ENCODE data around the gene HDHD3.
"Not testable (repeated sequence)": the region's sequence is repeated elsewhere in the genome, so short reads cannot be mapped to it uniquely, and the experiment has no call there.

HDHD3 gene

DNA sequence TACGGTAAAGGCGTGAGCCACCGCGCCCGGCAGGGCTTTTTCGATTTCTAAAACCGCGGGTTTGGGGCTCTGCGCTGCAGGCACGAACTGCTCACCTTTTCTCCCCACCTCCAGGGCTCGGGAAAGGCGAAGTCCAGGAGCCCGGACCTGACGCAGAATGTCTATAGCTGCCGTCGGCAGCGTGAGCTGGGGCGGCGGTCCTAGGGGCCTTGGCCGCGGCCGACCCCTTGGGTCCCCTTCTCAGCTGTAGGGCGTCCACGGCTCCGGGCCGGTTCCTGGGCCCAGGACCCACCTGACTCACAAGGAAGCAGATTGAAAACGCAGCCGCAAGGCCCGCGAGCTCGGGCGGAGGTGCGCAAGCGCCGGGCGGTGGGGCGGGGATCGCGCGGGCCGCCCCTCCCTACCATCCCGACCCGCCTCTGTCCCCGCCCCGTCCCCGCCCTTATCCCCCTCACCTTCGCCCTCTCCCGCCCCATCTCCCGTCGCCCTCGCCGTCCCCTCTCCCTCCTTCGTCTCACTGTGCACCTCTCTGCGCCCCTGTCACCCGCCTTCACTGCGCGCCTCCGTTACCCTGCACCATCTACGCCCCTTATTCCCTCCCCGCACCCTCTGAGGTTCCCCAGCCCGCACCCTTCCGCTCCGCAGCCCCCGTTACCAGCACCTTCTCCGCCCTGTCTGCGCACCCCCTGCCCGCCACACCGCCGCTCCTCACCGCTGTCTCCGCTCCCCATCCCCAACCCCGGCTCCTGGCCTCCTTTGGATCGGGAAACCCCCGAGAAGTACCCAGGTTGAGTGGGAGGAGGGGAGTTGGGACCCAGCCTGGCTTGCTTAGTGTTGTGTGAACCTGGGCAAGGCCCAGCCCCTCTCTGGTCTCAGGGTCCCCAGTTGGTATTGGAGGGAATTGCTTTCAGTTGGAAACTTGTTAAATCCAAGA is at the start of gene HDHD3:
Gene HDHD3 (minus strand): TSS at position 353 of the 934 bp plus-strand sequence. CDS start 2,632 bp downstream, outside the sequence.
- peak; percentile 92 for DNase-seq

- peak; percentile 25 for DNase-seq
Observed at GRCh38 chr9:113425072-113425471, 48.3 kb upstream of the HDHD3 start.

DNA sequence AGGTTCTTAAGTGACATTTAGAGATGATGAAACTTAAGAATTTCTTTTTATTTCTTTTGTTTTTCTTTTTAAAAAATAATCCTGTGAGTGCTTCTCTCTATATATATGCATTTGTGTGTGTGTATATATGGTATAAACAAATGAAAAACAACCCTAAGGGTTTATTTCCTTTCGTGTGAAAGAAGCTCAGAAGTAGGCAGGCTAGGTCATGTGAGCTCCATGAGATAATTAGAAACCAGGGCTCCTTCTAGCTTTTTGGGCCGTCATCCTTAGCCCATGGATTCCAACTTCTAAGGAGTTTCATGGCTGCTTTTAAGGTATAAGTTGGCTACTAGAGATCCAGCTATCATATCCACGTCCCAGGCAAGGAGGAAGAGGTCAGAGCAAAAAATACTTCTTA is 44.9 kb upstream of the HDHD3 start:
- no peak for DNase-seq

- no peak for DNase-seq
Observed at GRCh38 chr9:113417370-113417769, 40.6 kb upstream of the HDHD3 start.

DNA sequence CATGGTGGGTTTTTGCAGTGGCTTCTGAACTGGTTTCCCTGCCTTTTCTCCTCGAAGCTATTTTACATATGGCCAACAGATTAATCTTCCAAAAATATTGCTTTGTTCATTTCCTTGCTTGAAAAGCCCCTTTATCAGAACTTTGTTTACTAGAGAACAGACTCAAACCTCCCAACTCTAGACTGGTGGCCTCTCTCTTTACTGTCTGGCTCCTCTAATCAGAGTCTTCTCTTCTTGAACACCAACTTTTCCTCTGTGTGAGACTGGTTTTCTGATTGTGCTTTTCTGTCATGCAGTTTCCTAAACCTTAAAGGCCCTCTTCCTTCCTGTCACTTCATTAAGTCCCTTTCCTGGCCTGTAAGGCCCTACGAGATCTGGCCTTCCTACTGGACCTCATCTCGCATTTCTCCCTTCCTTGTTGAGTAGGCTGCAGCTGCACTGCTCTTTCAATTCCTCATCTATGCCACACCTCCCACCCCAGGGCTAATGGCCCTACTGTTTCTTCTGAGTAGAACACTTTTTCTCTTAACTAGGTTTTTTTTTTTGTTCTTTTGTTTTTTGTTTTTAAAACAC is 39.4 kb upstream of the HDHD3 start:
- no peak for DNase-seq

DNA sequence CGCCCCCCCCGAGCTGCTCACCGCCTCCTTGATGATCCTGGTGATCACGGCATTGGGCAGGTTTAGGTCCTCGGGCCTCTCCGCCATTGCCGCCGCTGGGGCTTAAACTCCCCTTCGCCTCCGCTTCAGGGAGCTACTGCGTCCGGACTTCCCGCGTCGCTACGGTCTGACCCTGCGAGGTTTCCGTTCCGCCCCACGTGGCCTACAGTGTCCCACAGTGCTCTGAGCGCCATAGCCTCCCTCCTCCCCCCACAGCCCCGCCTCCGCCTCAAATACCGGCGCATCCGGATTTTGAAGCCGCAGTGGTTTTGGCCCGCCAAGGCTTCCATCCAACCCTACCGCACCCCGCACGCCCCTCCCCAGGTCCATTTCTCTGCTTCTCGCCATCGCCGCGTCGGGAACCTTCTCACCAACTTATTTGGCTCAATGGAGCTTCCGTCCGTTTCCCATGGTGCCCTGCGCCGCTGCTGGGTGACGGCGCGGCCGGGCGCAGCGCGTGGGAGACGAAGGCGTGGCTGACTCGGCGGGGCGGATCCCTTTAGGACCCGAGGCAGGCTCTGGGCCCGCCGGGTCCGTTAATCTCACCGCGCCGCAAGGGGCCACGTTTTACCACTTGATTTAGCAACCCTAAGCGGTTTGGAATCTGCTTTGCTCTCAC is 33.5 kb upstream of the HDHD3 start, which contains the start of the genes C9orf43 and POLE3:
Gene C9orf43 (plus strand): TSS at position 541 of the 658 bp plus-strand sequence. CDS start 2,747 bp downstream, outside the sequence.
Gene POLE3 (minus strand): TSS at position 469 of the 658 bp plus-strand sequence. CDS start 382 bp downstream, at position 87.
- peak; percentile 99 for DNase-seq

- no peak for DNase-seq
Observed at GRCh38 chr9:113409883-113410206, 33.1 kb upstream of the HDHD3 start.

DNA sequence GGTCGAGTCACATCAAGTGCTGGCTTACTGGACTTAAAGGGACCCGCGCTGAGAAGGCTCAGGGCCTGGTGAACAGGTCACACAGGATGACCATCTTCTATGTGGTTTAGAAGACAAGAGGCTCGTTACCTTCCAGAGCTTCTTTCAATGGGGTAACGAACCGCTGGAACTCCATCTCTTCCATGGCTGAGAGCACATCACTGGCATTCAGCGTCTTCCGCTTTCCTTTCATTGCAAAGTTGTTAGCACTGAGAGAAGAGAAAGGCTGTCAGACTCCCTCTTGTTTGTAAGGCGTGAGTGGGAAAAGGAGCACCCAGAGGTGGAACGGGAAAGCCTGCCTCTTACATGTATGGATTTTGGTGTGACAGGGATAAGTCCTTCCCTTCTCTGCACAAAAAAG is 32.7 kb upstream of the HDHD3 start:
- DNase-seq, result no peak

- peak; percentile 90 for DNase-seq
Observed at GRCh38 chr9:113406873-113407511, 30.2 kb upstream of the HDHD3 start.

- DNase-seq, result not testable (repeated sequence)
Observed at GRCh38 chr9:113406353-113406752, 29.6 kb upstream of the HDHD3 start.

DNA sequence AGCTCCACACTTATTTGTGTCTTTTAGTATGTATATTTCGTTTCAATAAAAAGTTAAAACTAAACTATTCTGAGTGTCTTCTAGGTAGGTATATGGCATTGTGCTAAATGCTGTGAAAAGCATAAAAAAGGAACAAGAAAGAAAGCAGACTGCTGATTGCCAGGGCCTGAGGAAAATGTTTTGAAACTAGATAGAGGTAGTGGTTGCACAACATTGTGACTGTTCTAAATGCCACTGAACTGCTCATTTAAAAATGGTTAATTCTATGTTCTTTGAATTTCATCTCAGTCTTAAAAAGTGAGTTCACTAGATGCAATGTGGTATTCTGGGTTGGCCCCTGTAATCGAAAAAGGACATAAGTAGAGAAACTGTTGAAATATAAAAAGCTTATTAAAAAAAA is 26.9 kb upstream of the HDHD3 start:
- DNase-seq, result peak; percentile 76

- peak; percentile 99 for DNase-seq
Observed at GRCh38 chr9:113401027-113401792, 24.4 kb upstream of the HDHD3 start, which contains the start of gene ALAD. TSS of gene ALAD (minus strand) at chr9:113401284. CDS start at chr9:113393559, 7,725 bp downstream.

GRCh38 chr9:113399646-113400200 is 22.9 kb upstream of the HDHD3 start:
- DNase-seq, result no peak

DNA sequence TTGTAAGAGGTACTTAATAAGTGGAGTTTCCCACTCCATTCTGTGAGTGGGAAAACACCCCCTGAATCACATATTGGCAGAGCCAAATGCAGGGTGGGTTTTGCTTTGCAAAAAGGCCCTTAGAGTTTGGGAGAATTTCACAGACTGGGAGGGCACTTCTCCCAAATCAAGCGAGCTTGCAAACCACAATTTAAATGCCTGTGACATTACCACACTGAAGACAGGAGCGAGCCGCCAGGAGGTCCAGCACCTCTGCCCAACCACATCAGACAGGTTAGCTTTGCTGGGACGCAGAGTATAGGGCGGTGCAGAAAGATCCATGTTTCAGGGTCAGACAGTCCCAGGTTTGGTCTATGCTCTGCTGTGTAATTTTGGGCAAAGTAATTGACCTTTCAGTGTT is 22.0 kb upstream of the HDHD3 start:
- DNase-seq, result no peak

- peak; percentile 96 for DNase-seq
Observed at GRCh38 chr9:113397203-113397631, 20.4 kb upstream of the HDHD3 start.

- no peak for DNase-seq
Observed at GRCh38 chr9:113395000-113395861, 18.4 kb upstream of the HDHD3 start.

DNA sequence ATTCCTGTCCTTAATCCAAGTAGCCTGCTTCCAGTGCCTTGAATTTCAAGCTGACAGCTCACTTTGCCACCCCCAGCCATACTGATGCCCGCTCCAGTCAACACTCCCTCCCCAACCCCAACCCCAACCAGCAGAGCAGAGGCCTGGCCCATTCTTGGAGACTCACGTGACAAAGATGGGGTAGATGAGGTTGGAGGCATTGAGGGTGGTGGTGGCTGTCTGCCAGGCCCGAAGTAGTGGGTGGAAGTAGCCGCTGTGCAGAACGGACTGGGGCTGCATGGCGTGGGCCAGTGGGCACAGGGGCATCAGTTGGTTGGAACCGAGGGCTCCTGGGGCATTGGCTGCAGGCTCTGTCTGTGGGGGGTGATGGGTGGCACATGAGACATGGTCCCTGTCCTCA is 16.5 kb upstream of the HDHD3 start:
- no peak for DNase-seq

DNA sequence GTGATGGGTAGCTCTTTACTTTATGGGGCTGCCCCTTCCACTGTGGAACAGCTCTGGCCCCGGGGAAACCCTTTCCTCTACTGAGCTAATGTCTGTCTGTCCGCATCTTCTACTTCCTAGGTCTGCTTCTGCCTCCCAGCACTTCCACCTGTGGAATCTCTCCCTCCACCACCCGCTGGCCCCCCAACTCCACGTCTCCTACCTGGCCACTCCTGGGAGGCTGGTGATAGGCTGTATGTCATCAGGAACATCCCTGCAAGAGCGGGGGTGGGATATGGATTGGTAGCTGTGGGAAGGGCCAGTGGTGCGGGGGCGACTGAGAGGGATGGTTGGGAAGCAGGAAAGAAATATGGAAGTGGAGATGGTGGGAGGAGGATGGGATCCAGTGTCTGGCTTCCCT is 15.1 kb upstream of the HDHD3 start:
- no peak for DNase-seq

GRCh38 chr9:113390192-113390960 is 13.6 kb upstream of the HDHD3 start:
- no peak for DNase-seq

- DNase-seq, result no peak
Observed at GRCh38 chr9:113389451-113389850, 12.7 kb upstream of the HDHD3 start.
